ENCODE data around the gene TNFSF13.

The TNFSF13 gene

GRCh38 chr17:7549401-7550055, 9.0 kb upstream of the TNFSF13 start:
- Histone ChIP-seq H3K4me1 (ENCODE audit: low read length) (peaks cover 33% of the 10 kb centered on the region), H3K27me3 (ENCODE audit: low read depth, low read length) (no peaks in the 10 kb centered on the region), H4K20me1 (ENCODE audit: insufficient read depth, low read length) (no peaks in the 10 kb centered on the region), H3K79me2 (ENCODE audit: low read length) (no peaks in the 10 kb centered on the region), H3K36me3 (replicated peaks; ENCODE audit: low read depth, low read length) (no peaks in the 10 kb centered on the region), H3K9me3 (ENCODE audit: insufficient read depth, low read length) (no peaks in the 10 kb centered on the region), H3K27ac (ENCODE audit: low read length) (no peak overlapping the region), H2AFZ (ENCODE audit: low read depth, low read length) (no peak overlapping the region), H3K4me3 (ENCODE audit: low read length) (peak overlapping the region; percentile 86), H3K4me2 (ENCODE audit: low read length) (peak overlapping the region; percentile 63), H3K9ac (ENCODE audit: low read length) (peak overlapping the region; percentile 74)
- TF ChIP-seq, protein P1, sequence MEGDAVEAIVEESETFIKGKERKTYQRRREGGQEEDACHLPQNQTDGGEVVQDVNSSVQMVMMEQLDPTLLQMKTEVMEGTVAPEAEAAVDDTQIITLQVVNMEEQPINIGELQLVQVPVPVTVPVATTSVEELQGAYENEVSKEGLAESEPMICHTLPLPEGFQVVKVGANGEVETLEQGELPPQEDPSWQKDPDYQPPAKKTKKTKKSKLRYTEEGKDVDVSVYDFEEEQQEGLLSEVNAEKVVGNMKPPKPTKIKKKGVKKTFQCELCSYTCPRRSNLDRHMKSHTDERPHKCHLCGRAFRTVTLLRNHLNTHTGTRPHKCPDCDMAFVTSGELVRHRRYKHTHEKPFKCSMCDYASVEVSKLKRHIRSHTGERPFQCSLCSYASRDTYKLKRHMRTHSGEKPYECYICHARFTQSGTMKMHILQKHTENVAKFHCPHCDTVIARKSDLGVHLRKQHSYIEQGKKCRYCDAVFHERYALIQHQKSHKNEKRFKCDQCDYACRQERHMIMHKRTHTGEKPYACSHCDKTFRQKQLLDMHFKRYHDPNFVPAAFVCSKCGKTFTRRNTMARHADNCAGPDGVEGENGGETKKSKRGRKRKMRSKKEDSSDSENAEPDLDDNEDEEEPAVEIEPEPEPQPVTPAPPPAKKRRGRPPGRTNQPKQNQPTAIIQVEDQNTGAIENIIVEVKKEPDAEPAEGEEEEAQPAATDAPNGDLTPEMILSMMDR (IDR thresholded peaks at IDR 0.05; ENCODE audit: low read depth, low read length): no peak
- no peak for TF ChIP-seq EZH2phosphoT487 (IDR thresholded peaks at IDR 0.05; ENCODE audit: low read depth)

- Histone ChIP-seq H3K4me1 (ENCODE audit: low read length) (peaks cover 31% of the 10 kb centered on the region), H4K20me1 (ENCODE audit: insufficient read depth, low read length) (no peaks in the 10 kb centered on the region), H3K9ac (ENCODE audit: low read length) (no peak overlapping the region), H3K27ac (ENCODE audit: low read length) (no peak overlapping the region), H3K9me3 (ENCODE audit: insufficient read depth, low read length) (no peaks in the 10 kb centered on the region), H3K27me3 (ENCODE audit: low read depth, low read length) (no peaks in the 10 kb centered on the region), H3K4me2 (ENCODE audit: low read length) (no peak overlapping the region), H3K79me2 (ENCODE audit: low read length) (no peaks in the 10 kb centered on the region), H3K36me3 (replicated peaks; ENCODE audit: low read depth, low read length) (no peaks in the 10 kb centered on the region), H2AFZ (ENCODE audit: low read depth, low read length) (no peak overlapping the region), H3K4me3 (ENCODE audit: low read length) (no peak overlapping the region)
- TF ChIP-seq EZH2phosphoT487 (IDR thresholded peaks at IDR 0.05; ENCODE audit: low read depth): no peak
- TF ChIP-seq, protein P1 (IDR thresholded peaks at IDR 0.05; ENCODE audit: low read depth, low read length): no peak
Observed at GRCh38 chr17:7550344-7550743, 8.2 kb upstream of the TNFSF13 start.

DNA sequence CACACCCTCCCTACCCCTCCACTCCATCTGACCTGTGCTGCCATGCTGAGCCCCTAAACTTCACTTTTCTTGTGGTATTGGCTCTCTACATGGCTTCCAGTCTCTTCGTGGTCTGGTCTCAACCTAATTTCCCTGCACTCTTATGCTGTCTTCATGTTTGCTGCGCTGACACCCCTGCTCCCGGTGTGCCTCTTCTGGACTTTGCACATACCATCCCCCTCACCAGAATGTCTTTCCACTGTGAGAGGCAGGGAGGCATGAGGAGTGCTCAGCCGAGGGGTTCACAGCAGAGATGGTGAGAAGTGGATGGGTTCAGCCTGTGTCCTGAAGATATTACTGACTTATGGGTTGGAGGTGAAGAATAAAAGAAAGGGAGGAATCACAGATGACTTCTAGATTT, 7.2 kb upstream of the TNFSF13 start:
- no peak overlapping the region for H3K4me2 ChIP-seq (ENCODE audit: low read length)

GRCh38 chr17:7552621-7553051, 5.9 kb upstream of the TNFSF13 start:
- Histone ChIP-seq H3K4me2 (ENCODE audit: low read length) (peak overlapping the region; percentile 87), H3K27me3 (ENCODE audit: low read depth, low read length) (no peaks in the 10 kb centered on the region), H3K36me3 (replicated peaks; ENCODE audit: low read depth, low read length) (no peaks in the 10 kb centered on the region), H3K27ac (ENCODE audit: low read length) (peak overlapping the region; percentile 89), H3K79me2 (ENCODE audit: low read length) (no peaks in the 10 kb centered on the region), H3K9me3 (ENCODE audit: insufficient read depth, low read length) (no peaks in the 10 kb centered on the region), H3K4me3 (ENCODE audit: low read length) (peak overlapping the region; percentile 56), H4K20me1 (ENCODE audit: insufficient read depth, low read length) (no peaks in the 10 kb centered on the region), H3K4me1 (ENCODE audit: low read length) (peaks cover 35% of the 10 kb centered on the region), H2AFZ (ENCODE audit: low read depth, low read length) (0 out of 2 replicates have a peak overlapping the region, but pooled peaks have one; percentile 60), H3K9ac (ENCODE audit: low read length) (peak overlapping the region; percentile 50)
- TF ChIP-seq, protein P1 (IDR thresholded peaks at IDR 0.05; ENCODE audit: low read depth, low read length): no peak
- no peak for TF ChIP-seq EZH2phosphoT487 (IDR thresholded peaks at IDR 0.05; ENCODE audit: low read depth)

More for the DNA sequence above, 7.2 kb upstream of the TNFSF13 start:
- no peak overlapping the region for H3K4me3 ChIP-seq (ENCODE audit: low read length)
- no peaks in the 10 kb centered on the region for H4K20me1 ChIP-seq (ENCODE audit: insufficient read depth, low read length)
- H3K36me3 ChIP-seq (replicated peaks; ENCODE audit: low read depth, low read length): no peaks in the 10 kb centered on the region
- H2AFZ ChIP-seq (ENCODE audit: low read depth, low read length): no peak overlapping the region
- TF ChIP-seq, protein P1 (IDR thresholded peaks at IDR 0.05; ENCODE audit: low read depth, low read length): no peak
- TF ChIP-seq EZH2phosphoT487 (IDR thresholded peaks at IDR 0.05; ENCODE audit: low read depth): no peak
- no peak overlapping the region; the same call in 1 of the 2 replicates for H3K27ac ChIP-seq (ENCODE audit: low read length)
- H3K27me3 ChIP-seq (ENCODE audit: low read depth, low read length): no peaks in the 10 kb centered on the region
- H3K9ac ChIP-seq (ENCODE audit: low read length): no peak overlapping the region
- peaks cover 31% of the 10 kb centered on the region for H3K4me1 ChIP-seq (ENCODE audit: low read length)
- H3K9me3 ChIP-seq (ENCODE audit: insufficient read depth, low read length): no peaks in the 10 kb centered on the region
- H3K79me2 ChIP-seq (ENCODE audit: low read length): no peaks in the 10 kb centered on the region
